OCI-LY3 (cell line): ENCODE data around the gene SHISA8.
A peak's percentile ranks its signal among the peaks of the same experiment; 100 is the strongest.

Experiments
- H2AFZ ChIP-seq: fragments of 200-600, 300-600 bp; shearing (Covaris generic); 2 replicates; pipeline ENCODE4 v1.6.0; 2014; ENCODE audit warnings: antibody characterized with exemption, low read depth, low read length
- H3K27ac ChIP-seq: fragments of 200-600, 300-600 bp; sonication (generic); 2 replicates; pipeline ENCODE4 v1.5.1; 2014; ENCODE audit warnings: mild to moderate bottlenecking, low read length, moderate library complexity, mixed read lengths
- H3K27me3 ChIP-seq: fragments of 200-600, 300-600 bp; sonication (generic); 2 replicates; pipeline ENCODE4 v1.6.1; 2014; ENCODE audit warnings: low read depth, low read length, mixed read lengths
- H3K36me3 ChIP-seq: fragments of 200-600, 300-600 bp; sonication (generic); replicated peaks from 2 replicates; pipeline ENCODE3; 2014; ENCODE audit warnings: low read depth, low read length, mixed read lengths
- H3K4me1 ChIP-seq: fragments of 300-600, 200-600 bp; sonication (generic); 2 replicates; pipeline ENCODE4 v1.6.1; 2014; ENCODE audit warnings: low read length, mixed read lengths
- H3K4me2 ChIP-seq: fragments of 200-600, 300-600 bp; sonication (generic); 2 replicates; pipeline ENCODE4 v1.6.1; 2014; ENCODE audit warnings: low read length, mixed read lengths
- H3K4me3 ChIP-seq: fragments of 300-600, 200-600 bp; sonication (generic); 2 replicates; pipeline ENCODE4 v1.5.1; 2014; ENCODE audit warnings: antibody characterized with exemption, mild to moderate bottlenecking, low read length, moderate library complexity
- H3K79me2 ChIP-seq: fragments of 300-600, 200-600 bp; shearing (Covaris generic); 2 replicates; pipeline ENCODE4 v1.6.1; 2014; ENCODE audit warnings: mild to moderate bottlenecking, low read length, mixed read lengths
- H3K9ac ChIP-seq: fragments of 300-600, 200-600 bp; shearing (Covaris generic); 2 replicates; pipeline ENCODE4 v1.6.0; 2014; ENCODE audit warnings: mild to moderate bottlenecking, low read length, moderate library complexity
- H3K9me3 ChIP-seq: fragments of 200-600, 300-600 bp; shearing (Covaris generic); 2 replicates; pipeline ENCODE4 v1.6.1; 2014; ENCODE audit warnings: low read length, mixed read lengths; ENCODE audit not compliant: insufficient read depth
- H4K20me1 ChIP-seq: fragments of 200-600, 300-600 bp; sonication (generic); 2 replicates; pipeline ENCODE4 v1.6.1; 2016; ENCODE audit warnings: low read length, mixed read lengths; ENCODE audit not compliant: insufficient read depth
- CTCF ChIP-seq: fragments of 200-600, 300-600 bp; sonication (generic); IDR thresholded peaks from 2 replicates; pipeline ENCODE4 v1.5.1; 2014; ENCODE audit warnings: antibody characterized with exemption, low read length, low read depth
- EZH2phosphoT487 ChIP-seq: fragments of 200-600 bp; shearing (Covaris generic); IDR thresholded peaks from 2 replicates; pipeline ENCODE4 v1.6.1; 2018; ENCODE audit warnings: antibody characterized with exemption, mixed run types, low read depth

SHISA8 gene

GRCh38 chr22:41935015-41935351 is 20.1 kb upstream of the SHISA8 start:
- Histone ChIP-seq H3K27me3 (no peaks in the 10 kb centered on the region), H2AFZ (no peak overlapping the region), H3K4me3 (no peak overlapping the region), H3K9me3 (no peaks in the 10 kb centered on the region), H3K36me3 (peaks cover 31% of the 10 kb centered on the region), H3K9ac (no peak overlapping the region), H4K20me1 (peaks cover 3% of the 10 kb centered on the region; the same call in 1 of the 2 replicates), H3K79me2 (peaks cover 9% of the 10 kb centered on the region), H3K4me2 (no peak overlapping the region), H3K4me1 (peaks cover 57% of the 10 kb centered on the region), H3K27ac (peak overlapping the region; percentile 82; the same call in 1 of the 2 replicates)
- TF ChIP-seq CTCF (no peak), EZH2phosphoT487 (no peak)

- H3K4me1 ChIP-seq: peaks cover 57% of the 10 kb centered on the region
- TF ChIP-seq EZH2phosphoT487: no peak
- no peak for TF ChIP-seq CTCF
- peaks cover 8% of the 10 kb centered on the region for H3K79me2 ChIP-seq
- no peak overlapping the region for H2AFZ ChIP-seq
- H3K27ac ChIP-seq: no peak overlapping the region; the same call in 1 of the 2 replicates
- peaks cover 3% of the 10 kb centered on the region; the same call in 1 of the 2 replicates for H4K20me1 ChIP-seq
- H3K4me3 ChIP-seq: no peak overlapping the region
- H3K27me3 ChIP-seq: no peaks in the 10 kb centered on the region
- no peak overlapping the region for H3K4me2 ChIP-seq
- no peak overlapping the region for H3K9ac ChIP-seq
- H3K36me3 ChIP-seq: peaks cover 30% of the 10 kb centered on the region
- H3K9me3 ChIP-seq: no peaks in the 10 kb centered on the region
Observed at GRCh38 chr22:41934284-41935014, 19.6 kb upstream of the SHISA8 start.

GRCh38 chr22:41933411-41934177 is 18.7 kb upstream of the SHISA8 start:
- Histone ChIP-seq H3K4me1 (peaks cover 66% of the 10 kb centered on the region), H4K20me1 (no peaks in the 10 kb centered on the region; the same call in 1 of the 2 replicates), H3K27me3 (no peaks in the 10 kb centered on the region), H2AFZ (no peak overlapping the region), H3K4me3 (no peak overlapping the region), H3K4me2 (no peak overlapping the region), H3K79me2 (no peaks in the 10 kb centered on the region; the same call in 1 of the 2 replicates), H3K9me3 (no peaks in the 10 kb centered on the region), H3K9ac (no peak overlapping the region), H3K27ac (no peak overlapping the region), H3K36me3 (peaks cover 21% of the 10 kb centered on the region)
- TF ChIP-seq EZH2phosphoT487: no peak
- no peak for TF ChIP-seq CTCF

GRCh38 chr22:41932353-41932752 is 17.5 kb upstream of the SHISA8 start:
- Histone ChIP-seq H4K20me1 (no peaks in the 10 kb centered on the region; the same call in 1 of the 2 replicates), H3K4me2 (peak overlapping the region; percentile 48; the same call in 1 of the 2 replicates), H3K36me3 (peaks cover 17% of the 10 kb centered on the region), H3K4me1 (peaks cover 76% of the 10 kb centered on the region), H3K4me3 (no peak overlapping the region), H3K27ac (peak overlapping the region; percentile 51), H2AFZ (no peak overlapping the region), H3K9me3 (no peaks in the 10 kb centered on the region), H3K27me3 (no peaks in the 10 kb centered on the region; the same call in 1 of the 2 replicates), H3K9ac (no peak overlapping the region), H3K79me2 (no peaks in the 10 kb centered on the region)
- TF ChIP-seq CTCF (no peak), EZH2phosphoT487 (no peak)
